Choroid plexus epithelial cell (primary cell): Measurements from ENCODE around the gene SEMA3A.

Source experiments
- DNase-seq: peaks from one replicate; pipeline ENCODE4 v3.0.0-alpha.2; 2010; ENCODE audit warnings: low read depth
- H3K4me3 ChIP-seq: 2 replicates; pipeline ENCODE4 v1.5.1; 2011; ENCODE audit warnings: low read depth, mild to moderate bottlenecking, control low read depth, low read length, moderate library complexity
- CTCF ChIP-seq: conservative IDR thresholded peaks from 2 replicates; pipeline ENCODE4 v1.5.1; 2011; ENCODE audit warnings: low read depth, mild to moderate bottlenecking, control low read depth, inconsistent platforms, low read length, moderate library complexity

SEMA3A gene

DNA sequence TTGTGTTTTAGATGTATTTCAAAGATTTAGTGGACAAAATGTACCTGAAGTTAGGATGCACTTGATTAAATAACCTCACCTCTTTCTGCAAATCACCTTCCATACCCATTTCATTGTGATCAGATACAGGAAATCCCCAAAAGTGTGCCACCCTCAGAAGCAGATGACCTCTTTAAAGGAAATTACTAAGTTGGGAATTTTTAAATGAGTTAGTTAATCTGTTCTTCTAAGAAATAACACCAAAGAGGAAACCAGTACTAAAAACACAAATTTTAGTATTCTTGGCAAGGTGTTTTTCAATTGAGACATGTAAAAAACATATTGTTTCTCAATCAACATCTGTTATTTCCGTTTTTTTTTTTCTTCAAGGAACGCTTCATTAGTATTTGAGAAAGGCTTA is 4.6 kb upstream of the SEMA3A start:
- DNase-seq, result no peak
- H3K4me3 ChIP-seq, result no peak overlapping the region
- TF ChIP-seq CTCF, result no peak

DNA sequence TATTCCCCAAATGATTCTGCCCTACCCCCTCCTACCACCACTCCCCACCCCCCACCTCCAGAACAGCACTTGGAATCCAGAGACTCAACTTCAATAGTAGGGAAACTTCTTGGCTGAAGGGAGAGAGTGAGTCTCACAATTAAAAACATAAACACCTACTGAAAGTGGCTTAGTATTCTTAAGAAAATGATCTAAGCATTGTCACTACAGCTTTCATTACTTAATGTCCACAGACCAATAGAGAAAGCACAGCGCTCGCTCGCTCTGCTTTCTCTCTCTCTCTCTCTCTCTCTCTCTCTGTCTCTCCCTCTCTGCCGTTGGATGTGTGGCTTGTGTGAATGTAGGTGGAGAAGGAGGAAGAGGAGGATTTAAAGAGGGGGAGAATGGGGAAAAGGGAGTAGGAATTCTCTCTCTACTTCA is 1.5 kb upstream of the SEMA3A start:
- DNase-seq, result peak; percentile 79
- H3K4me3 ChIP-seq, result peak overlapping the region; percentile 69
- TF ChIP-seq CTCF, result no peak

DNA sequence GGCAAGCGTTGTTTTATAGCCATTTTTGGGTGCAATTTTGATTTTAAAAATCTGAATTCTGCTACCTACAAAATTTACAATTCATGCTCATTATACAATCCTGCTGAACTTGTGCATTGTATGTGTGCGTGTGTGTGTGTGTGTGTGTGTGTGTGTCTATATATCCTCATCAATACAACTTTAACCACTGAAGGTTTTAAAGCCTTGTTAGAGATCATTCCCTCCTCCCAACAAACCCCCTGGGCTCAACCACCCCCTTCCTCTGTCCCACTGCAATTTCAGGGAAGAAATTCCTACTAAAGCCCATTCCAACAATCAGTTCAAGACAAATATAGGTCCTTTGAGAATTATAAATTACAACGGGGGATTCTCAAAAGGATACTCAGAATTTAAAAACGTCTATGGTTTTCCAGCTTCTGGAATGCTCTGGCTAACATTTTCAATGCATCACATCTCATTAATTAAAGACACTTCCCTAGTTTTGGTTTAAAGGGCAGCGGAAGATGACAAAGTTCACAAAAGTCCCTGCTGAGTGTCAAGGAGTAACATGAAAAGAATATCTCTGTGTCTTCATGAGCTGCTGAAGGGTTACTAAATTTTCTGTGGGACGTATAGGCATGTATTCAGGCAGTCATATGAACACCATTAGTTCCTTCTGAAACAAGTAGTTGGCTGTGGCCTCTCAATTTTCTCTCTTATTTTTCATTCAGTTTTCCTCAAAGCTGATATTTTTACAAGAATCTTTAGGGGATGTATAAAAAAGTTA is 889 bp upstream of the SEMA3A start:
- H3K4me3 ChIP-seq, result peak overlapping the region; percentile 69
- peak; percentile 32 for DNase-seq
- TF ChIP-seq CTCF, result no peak

- TF ChIP-seq CTCF, result no peak
- peak overlapping the region; percentile 69 for H3K4me3 ChIP-seq
These were observed 842 bp downstream of the SEMA3A start for GRCh38 chr7:84193747-84194146.

GRCh38 chr7:84191842-84192241 is 2.7 kb downstream of the SEMA3A start:
- TF ChIP-seq CTCF, result no peak
- no peak for DNase-seq
- peak overlapping the region; percentile 31 for H3K4me3 ChIP-seq

More at GRCh38 chr7:84193747-84194146, 842 bp downstream of the SEMA3A start:
- DNase-seq, result no peak

GRCh38 chr7:84191261-84191660 is 3.3 kb downstream of the SEMA3A start:
- no peak for TF ChIP-seq CTCF
- DNase-seq, result no peak
- H3K4me3 ChIP-seq, result no peak overlapping the region

DNA sequence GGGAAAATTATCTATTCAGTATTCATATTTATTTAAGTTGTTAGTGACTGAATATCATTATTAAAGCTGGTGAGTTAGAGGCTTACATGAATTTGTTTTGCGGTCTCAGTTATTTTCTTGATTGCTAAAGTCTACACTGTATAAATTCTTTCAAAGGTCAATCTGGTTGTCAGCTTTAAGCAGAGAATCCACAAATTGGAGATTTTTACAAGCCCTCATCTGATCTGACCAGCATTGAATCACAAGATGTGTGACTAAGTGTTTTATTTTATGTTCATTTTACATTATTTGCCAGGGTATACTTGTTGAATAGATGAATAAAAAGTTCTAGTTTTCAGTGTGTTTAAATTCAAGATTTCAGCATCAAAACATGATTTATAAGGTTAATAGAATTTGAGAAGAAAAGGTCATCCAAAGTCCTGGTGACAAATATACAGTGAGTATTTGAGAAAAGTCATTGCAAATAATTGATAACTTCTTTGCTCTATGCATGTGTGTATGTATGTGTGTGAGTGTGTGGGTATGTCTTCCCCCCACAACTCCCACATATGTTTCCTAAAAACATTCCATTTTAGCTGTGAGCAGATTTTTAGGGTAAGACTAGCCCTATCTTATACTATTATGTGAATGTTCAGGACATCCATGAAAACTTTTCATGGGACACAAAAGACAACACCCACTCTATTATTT is 4.4 kb downstream of the SEMA3A start:
- DNase-seq, result peak; percentile 58
- no peak overlapping the region for H3K4me3 ChIP-seq
- no peak for TF ChIP-seq CTCF
